G401.6 (cell line): Measurements from ENCODE around the gene DHRS7B.
"Not testable (repeated sequence)": the region's sequence is repeated elsewhere in the genome, so short reads cannot be mapped to it uniquely, and the experiment has no call there.

Source experiments
- FAIRE-seq: peaks from 2 replicates; lab custom pipeline; 2012; peaks lifted over from hg19 to GRCh38; lab: Jason Lieb, UNC

DHRS7B gene

GRCh38 chr17:21108651-21109050 lies 18.1 kb upstream of the DHRS7B start:
- no peak for FAIRE-seq

GRCh38 chr17:21113049-21113690 lies 13.6 kb upstream of the DHRS7B start:
- FAIRE-seq, result no peak

DNA sequence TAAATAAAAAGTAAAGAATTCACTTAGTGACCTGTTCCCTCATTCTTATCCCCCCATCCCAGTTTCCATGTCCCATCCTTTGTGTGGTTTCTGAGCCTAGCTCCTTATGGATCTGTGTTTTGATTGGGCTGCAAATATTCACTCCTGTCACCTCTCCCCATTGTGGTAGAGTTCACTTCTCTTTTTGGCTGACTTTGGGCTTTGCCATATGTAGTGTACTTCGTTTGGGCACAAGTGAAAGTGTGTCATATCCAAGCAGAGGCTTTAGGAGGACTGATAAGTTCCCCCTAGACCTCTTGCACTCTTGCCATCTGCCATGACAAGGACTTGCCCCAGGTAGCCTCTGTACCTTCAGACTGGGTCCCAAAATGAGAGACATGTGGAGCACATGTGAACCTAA lies 13.0 kb upstream of the DHRS7B start:
- FAIRE-seq, result no peak

DNA sequence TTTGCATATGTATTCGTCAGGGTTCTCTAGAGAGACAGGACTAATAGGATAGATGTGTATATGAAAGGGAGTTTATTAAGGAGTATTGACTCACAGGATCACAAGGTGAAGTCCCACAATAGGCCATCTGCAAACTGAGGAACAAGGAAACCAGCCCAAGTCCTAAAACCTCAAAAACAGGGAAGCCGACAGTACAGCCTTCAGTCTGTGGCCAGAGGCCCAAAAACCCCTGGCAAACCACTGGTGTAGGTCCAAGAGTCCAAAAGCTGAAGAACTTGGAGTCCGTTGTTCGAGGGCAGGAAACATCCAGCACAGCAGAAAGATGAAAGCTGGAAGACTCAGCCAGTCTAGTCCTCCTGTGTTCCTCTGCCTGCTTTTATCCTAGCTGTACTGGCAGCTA lies 12.0 kb upstream of the DHRS7B start:
- not testable (repeated sequence) for FAIRE-seq

DNA sequence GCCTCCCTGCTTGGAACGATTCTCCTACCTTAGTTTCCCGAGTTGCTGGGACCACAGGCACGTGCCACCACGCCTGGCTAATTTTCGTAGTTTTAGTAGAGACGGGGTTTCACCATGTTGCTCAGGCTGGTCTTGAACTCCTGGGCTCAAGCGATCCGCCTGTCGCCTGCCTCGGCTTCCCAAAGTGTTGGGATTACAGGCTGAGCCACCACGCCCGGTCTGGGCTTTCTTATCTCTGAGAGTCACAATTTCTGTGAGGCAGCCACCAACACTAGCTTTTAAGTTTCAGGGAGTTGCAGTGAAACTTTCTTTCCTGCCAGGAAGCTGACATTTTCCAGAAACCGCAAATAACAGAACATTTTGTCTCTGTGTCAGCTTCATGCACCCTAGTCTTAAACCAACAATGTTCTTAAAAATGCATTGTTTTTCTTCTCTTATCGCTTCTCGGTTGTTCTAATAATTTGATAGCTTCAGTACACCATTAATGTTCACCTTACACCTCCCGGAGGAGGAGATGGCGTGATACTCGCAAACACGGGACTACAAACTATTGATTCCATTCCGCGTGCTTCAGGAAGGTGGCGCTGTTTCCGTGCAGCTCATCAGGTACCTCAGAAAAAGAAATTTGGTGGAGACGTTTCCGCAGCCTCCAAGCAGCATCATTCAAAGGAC lies 7.4 kb upstream of the DHRS7B start:
- FAIRE-seq, result peak; percentile 49

GRCh38 chr17:21119919-21120249 lies 6.9 kb upstream of the DHRS7B start:
- FAIRE-seq, result no peak

GRCh38 chr17:21124086-21124485 lies 2.7 kb upstream of the DHRS7B start:
- FAIRE-seq, result no peak

DNA sequence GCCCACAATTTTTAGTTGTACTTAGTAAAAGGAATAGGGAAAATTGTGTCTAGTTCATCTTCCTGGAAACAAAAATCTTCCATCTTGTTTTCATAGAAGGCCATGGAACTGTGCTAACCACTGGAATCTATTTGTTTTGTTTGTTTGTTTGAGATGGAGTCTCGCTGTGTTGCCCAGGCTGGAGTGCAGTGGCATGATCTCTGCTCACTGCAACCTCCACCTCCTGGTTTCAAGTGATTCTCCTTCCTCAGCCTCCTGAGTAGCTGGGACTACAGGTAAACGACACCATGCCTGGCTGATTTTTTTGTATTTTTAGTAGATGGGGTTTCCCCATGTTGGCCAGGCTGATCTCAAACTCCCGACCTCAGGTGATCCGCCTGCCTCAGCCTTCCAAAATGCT lies 2.2 kb upstream of the DHRS7B start:
- not testable (repeated sequence) for FAIRE-seq

- FAIRE-seq, result no peak
Observed at GRCh38 chr17:21125862-21126261, 902 bp upstream of the DHRS7B start.

- no peak for FAIRE-seq
Observed at GRCh38 chr17:21127509-21128077, 829 bp downstream of the DHRS7B start.

DNA sequence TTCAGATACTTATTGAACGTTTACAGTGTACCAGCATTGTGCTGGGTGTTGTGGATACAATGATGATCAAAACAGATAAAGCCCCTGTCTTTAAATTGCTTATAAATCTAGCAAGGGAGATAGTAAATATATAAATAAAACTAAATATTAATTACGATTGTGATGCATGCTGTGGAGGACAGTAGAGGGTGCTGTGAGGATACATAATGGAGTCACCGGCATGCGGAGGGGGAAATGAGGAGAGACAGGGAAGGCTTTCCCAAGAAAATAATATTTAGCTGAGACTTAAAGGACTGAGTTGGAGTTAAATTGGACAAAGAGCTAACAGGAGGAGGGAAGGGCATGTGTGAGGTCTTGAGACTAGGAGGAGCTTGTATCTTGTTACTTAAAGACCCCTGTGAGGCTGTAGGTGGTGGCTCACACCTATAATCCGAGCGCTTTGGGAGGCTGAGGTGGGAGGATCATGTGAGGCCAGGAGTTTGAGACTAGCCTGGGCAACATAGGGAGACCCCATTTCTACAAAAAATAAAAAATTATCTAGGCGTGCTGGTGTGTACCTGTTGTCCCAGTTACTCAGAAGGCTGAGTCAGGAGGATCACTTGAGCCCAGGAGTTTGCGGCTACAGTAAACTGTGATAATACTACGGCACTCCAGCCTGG lies 2.4 kb downstream of the DHRS7B start:
- no peak for FAIRE-seq

- no peak for FAIRE-seq
Observed at GRCh38 chr17:21131137-21131536, 4.4 kb downstream of the DHRS7B start.

GRCh38 chr17:21132428-21132827 lies 5.7 kb downstream of the DHRS7B start:
- no peak for FAIRE-seq

DNA sequence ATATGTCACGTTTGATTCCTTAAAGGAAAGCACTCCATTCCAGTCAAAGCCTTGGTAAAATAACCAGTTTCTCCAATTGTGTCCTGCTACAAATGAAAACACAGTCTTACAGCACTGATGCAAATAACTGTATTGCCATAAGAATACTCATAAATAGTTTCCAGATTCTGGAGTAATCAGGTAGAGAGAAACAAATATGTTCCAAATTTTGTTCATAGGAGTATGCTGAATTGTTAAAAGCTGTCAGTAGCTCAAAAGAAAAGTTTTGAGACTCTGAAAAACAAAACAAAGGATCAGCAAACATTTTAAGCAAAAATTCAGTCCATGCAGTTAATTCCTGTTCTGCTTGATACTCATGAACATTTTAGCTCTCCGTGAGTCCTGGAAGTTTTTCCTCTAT lies 7.8 kb downstream of the DHRS7B start:
- FAIRE-seq, result no peak

GRCh38 chr17:21140911-21141310 lies 14.1 kb downstream of the DHRS7B start:
- no peak for FAIRE-seq

DNA sequence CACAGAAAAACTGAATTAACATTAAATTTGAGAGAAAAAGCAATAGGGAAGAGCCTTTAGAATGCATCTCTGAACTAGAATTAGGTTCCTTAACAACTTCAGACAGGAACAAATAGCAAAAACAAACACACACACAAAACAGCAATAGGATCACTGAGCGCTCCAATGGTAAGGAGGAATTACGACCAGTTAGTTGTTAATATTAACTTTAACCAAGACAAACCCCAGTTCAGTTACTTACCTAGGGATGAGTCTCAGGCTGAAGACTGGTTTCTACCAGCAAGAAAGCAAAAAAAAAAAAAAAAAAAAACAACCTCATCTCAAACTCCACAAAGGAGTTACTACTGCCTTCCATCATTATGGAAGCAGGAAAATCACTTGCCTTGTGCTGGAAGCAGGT lies 14.6 kb downstream of the DHRS7B start:
- no peak for FAIRE-seq

DNA sequence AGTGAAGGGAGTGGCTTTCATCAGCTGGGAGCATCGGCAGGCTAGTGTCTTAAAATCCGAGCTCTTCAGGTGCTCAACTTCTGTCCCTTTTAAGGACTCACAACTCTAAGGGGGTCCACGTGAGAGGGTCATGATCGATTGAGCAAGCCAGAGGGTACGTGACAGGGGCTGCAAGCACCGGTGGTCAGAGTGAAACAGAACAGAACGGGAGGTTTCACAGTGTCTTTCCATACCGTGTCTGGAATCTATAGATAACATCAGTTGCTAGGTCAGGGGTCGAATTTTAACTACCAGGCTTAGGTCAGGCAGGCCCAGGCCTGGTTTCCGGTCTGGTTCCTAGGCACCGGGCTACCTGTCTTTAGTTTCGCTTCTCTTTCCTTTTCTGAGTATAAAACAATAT lies 15.3 kb downstream of the DHRS7B start:
- FAIRE-seq, result not testable (repeated sequence)

- FAIRE-seq, result no peak
Observed at GRCh38 chr17:21143695-21144094, 16.9 kb downstream of the DHRS7B start.

GRCh38 chr17:21144299-21144698 lies 17.5 kb downstream of the DHRS7B start:
- not testable (repeated sequence) for FAIRE-seq

- no peak for FAIRE-seq
Observed at GRCh38 chr17:21146362-21147015, 19.7 kb downstream of the DHRS7B start.

- no peak for FAIRE-seq
Observed at GRCh38 chr17:21149621-21150020, 22.9 kb downstream of the DHRS7B start.

- no peak for FAIRE-seq
Observed at GRCh38 chr17:21152731-21153130, 26.0 kb downstream of the DHRS7B start.
